Lung (tissue), 12 donors: ENCODE measurements around the gene CTNNBIP1. TPM values are rescaled to one million over a fixed set of nuclear protein-coding genes. Genes with fewer than 3 reads are reported as not detected.

Experiments
- ATAC-seq: fragments of 200-7000 bp; cut with Tn5 transposase; one replicate; pipeline ENCODE4 v1.9.1; 2020; ENCODE audit warnings: moderate number of reproducible peaks; ENCODE audit not compliant: insufficient read depth, low FRiP score
- DNase-seq, 3 donors: peaks; one replicate each; pipeline ENCODE4 v3.0.0-alpha.2; 2013 to 2017
- H3K27ac ChIP-seq, 2 donors: one replicate each; pipeline ENCODE4 v1.5.1; 2013; ENCODE audit warnings: mild to moderate bottlenecking in 2 of 2, moderate library complexity in 2 of 2, control low read depth in 1 of 2, inconsistent platforms in 1 of 2, low read depth in 1 of 2, low read length in 1 of 2
- H3K27me3 ChIP-seq, 3 donors: one replicate each; pipeline ENCODE4 v1.5.1; 2013; ENCODE audit warnings: low read length in 2 of 3; ENCODE audit not compliant: control insufficient read depth in 3 of 3, insufficient read depth in 3 of 3
- H3K36me3 ChIP-seq, 4 donors: one replicate each; pipeline ENCODE4 v1.5.1; 2013; ENCODE audit warnings: low read length in 4 of 4, mild to moderate bottlenecking in 1 of 4, moderate library complexity in 1 of 4; ENCODE audit not compliant: control insufficient read depth in 4 of 4, insufficient read depth in 4 of 4
- H3K4me1 ChIP-seq, 5 donors: one replicate each; pipeline ENCODE4 v1.5.1; 2013; ENCODE audit warnings: low read length in 5 of 5, mild to moderate bottlenecking in 2 of 5, moderate library complexity in 1 of 5; ENCODE audit not compliant: control insufficient read depth in 5 of 5, insufficient read depth in 5 of 5
- H3K4me3 ChIP-seq: one replicate; pipeline ENCODE4 v1.5.1; 2013; ENCODE audit warnings: mild to moderate bottlenecking, control low read depth, moderate library complexity
- H3K9ac ChIP-seq, 2 donors: one replicate each; pipeline ENCODE4 v1.5.1; 2013; ENCODE audit warnings: low read length in 2 of 2, control low read depth in 1 of 2; ENCODE audit not compliant: insufficient read depth in 1 of 2
- H3K9me3 ChIP-seq, 4 donors: one replicate each; pipeline ENCODE4 v1.5.1; 2013; ENCODE audit warnings: low read length in 3 of 4, mild to moderate bottlenecking in 1 of 4, moderate library complexity in 1 of 4; ENCODE audit not compliant: control insufficient read depth in 4 of 4, insufficient read depth in 3 of 4
- WGBS, 2 donors: extraction: QIAGEN DNeasy Blood & Tissue Kit; methylation state at CpG; one replicate each; pipeline ENCODE4 v1.1.7; 2013; 5-methylcytosine and 5-hydroxymethylcytosine counted together
- polyA plus RNA-seq, 2 donors: library from polyadenylated mRNA; stranded (reverse); fragments of 200-250 nt; gene quantifications; one replicate each; pipeline ENCODE4 v1.2.1, GENCODE V29; 2013
- total RNA-seq, 2 donors: library from RNA; depleted of rRNA in 1 of 2; stranded (reverse); fragments of >200 nt in 1 of 2; gene quantifications; one replicate each; pipeline ENCODE4 v1.2.1, GENCODE V29; 2014 to 2021
- TF ChIP-seq, protein P1 (sequence below): IDR thresholded peaks from 2 replicates; pipeline ENCODE4 v1.5.1; 2012; ENCODE audit warnings: mild to moderate bottlenecking; ENCODE audit errors: control extremely low read depth, extremely low read depth
- donor health status: control.
- donor health status: control.
- donor health status: Bipolar disorder and iron deficiency.
- donor health status: healthy.
- donor health status: DM: yes; HTN: yes; CAD: no.

Gene CTNNBIP1
- total and polyA plus RNA-seq, 4 donors: 31.2 to 57.1 (median 32.2) TPM

DNA sequence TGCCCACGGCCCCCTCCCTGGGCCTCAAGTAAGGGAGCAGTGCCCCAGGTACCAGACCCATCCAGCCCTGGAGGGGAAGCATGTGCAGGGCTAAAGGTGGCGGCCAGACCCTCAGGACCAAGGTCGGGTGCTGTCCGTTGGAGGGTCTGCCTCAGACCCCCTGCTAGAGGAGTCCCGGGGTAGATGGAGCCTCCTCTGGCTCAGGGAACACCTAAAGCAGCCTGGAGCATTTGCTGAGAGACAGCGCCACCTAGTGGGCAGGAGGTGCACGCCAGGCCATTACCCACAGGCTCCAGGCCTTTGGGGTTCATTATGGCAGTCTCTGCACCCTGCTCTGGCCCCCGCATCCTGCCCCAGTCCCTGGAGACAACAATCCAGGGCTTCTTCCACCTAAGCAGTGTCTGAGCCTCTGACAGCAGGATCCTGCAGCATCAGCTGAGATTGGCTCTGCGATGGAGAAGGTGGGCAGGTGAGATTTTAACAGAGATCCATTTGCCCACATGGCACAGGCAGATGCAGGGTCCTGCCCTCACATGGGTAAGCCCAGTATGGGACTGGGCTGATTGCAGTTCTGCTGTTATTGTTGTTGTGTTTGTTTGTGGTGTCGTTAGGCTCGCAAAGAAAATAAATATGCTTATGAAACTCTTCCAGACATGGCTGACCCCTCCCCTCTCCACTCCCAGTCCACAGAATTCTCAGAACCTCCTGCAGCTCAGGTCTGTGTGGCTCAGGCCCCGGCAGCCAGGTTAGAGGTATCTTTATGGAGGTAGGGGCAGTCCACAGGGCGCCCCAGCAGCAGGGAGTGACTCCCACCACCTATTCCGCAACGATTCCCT is 42.4 kb downstream of the CTNNBIP1 start:
- DNase-seq (peak; percentile 77 to 81 (median 81)), ATAC-seq (peak; percentile 34)
- TF ChIP-seq, protein P1, sequence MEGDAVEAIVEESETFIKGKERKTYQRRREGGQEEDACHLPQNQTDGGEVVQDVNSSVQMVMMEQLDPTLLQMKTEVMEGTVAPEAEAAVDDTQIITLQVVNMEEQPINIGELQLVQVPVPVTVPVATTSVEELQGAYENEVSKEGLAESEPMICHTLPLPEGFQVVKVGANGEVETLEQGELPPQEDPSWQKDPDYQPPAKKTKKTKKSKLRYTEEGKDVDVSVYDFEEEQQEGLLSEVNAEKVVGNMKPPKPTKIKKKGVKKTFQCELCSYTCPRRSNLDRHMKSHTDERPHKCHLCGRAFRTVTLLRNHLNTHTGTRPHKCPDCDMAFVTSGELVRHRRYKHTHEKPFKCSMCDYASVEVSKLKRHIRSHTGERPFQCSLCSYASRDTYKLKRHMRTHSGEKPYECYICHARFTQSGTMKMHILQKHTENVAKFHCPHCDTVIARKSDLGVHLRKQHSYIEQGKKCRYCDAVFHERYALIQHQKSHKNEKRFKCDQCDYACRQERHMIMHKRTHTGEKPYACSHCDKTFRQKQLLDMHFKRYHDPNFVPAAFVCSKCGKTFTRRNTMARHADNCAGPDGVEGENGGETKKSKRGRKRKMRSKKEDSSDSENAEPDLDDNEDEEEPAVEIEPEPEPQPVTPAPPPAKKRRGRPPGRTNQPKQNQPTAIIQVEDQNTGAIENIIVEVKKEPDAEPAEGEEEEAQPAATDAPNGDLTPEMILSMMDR: peak; percentile 92
- no peak overlapping the region for H3K9ac ChIP-seq
- H3K36me3 ChIP-seq: peaks cover 0 to 40% (median 13%) of the 10 kb centered on the region in 4 donors
- no peaks in the 10 kb centered on the region for H3K27me3 ChIP-seq
- no peaks in the 10 kb centered on the region for H3K4me1 ChIP-seq
- H3K4me3 ChIP-seq: no peak overlapping the region
- WGBS, 2 donors: 56 to 57% methylated on average over 15 of the region's 15 CpGs
- H3K27ac ChIP-seq: no peak overlapping the region
- no peaks in the 10 kb centered on the region for H3K9me3 ChIP-seq

DNA sequence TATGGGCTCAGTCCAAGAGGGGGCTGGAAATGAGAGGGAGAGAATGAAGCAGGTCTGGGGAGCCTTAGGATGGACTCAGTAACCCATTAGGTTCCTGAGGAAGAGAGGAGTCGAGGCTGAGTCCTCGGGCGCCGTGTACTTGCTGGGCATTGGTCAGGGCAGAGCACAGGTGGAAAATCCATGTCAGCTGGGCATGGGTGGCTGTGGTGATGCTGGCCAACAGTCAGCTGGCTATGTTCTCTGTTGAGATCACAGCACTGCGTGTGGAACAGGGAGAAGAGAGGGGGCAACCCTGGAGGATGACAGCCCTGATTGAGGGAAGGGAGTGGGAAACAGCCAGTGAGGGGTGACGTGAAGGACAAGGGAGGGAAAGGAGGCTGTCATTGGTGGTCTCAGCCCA is 43.2 kb downstream of the CTNNBIP1 start:
- WGBS, 2 donors: 96 to 97% methylated on average over 6 of the region's 6 CpGs
- TF ChIP-seq, protein P1: no peak
- no peak for ATAC-seq
- no peak overlapping the region for H3K9ac ChIP-seq
- H3K9me3 ChIP-seq: no peaks in the 10 kb centered on the region
- no peaks in the 10 kb centered on the region for H3K27me3 ChIP-seq
- H3K4me1 ChIP-seq: no peaks in the 10 kb centered on the region
- H3K4me3 ChIP-seq: no peak overlapping the region
- H3K36me3 ChIP-seq: peaks cover 0 to 38% (median 13%) of the 10 kb centered on the region in 4 donors
- no peak overlapping the region for H3K27ac ChIP-seq
- DNase-seq: no peak

- H3K27me3 ChIP-seq: no peaks in the 10 kb centered on the region
- DNase-seq (no peak), ATAC-seq (no peak)
- H3K9ac ChIP-seq: no peak overlapping the region
- TF ChIP-seq, protein P1: no peak
- peaks cover 0 to 30% (median 13%) of the 10 kb centered on the region in 4 donors for H3K36me3 ChIP-seq
- no peaks in the 10 kb centered on the region for H3K9me3 ChIP-seq
- no peak overlapping the region for H3K4me3 ChIP-seq
- H3K27ac ChIP-seq: no peak overlapping the region
- WGBS, 2 donors: 71 to 74% methylated on average over 2 of the region's 2 CpGs
- H3K4me1 ChIP-seq: no peaks in the 10 kb centered on the region
These were observed 44.3 kb downstream of the CTNNBIP1 start for GRCh38 chr1:9865724-9866123.
